DMS79 treated with DMSO at 0.1 percent for 48 hours (cell line): ENCODE data around the gene GMPPA.

Source experiments
- DNase-seq: peaks from one replicate; lab custom pipeline; 2025; lab: John Stamatoyannopoulos, UW

The GMPPA gene

DNA sequence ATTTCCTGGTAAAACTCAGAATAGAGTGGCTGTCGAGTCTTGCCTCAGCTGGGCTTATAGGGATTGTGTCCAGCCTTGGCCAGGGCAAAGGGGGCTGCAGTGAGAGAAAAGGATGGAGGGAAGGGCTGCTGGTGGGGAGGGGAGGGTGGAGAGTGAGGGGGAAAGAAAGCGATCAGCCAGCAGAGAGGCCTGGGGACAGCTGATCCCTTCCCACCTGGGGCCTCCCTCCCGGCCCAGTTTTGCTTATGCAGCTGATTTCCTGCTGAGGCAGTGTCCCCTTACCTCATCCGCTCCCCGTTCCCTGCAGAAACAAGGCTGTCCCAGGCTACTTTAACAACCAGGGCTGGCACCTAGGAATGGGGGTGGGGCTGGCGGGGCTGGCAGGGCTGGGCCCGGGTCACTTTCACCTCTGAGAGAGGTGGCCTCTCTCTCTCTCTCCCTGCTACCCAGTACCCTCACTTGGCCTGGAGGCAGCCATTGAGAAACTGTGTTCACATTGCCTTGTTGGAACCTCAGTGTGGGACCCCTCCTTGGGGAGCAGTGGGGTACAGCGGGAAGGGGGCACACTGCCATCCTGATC is 12.2 kb upstream of the GMPPA start:
- no peak for DNase-seq

GRCh38 chr2:219488149-219488843 is 10.4 kb upstream of the GMPPA start:
- no peak for DNase-seq

- DNase-seq = no peak
These were observed 9.9 kb upstream of the GMPPA start for GRCh38 chr2:219488844-219489194.

GRCh38 chr2:219489315-219489714 is 9.4 kb upstream of the GMPPA start:
- no peak for DNase-seq

GRCh38 chr2:219490186-219490585 is 8.5 kb upstream of the GMPPA start:
- no peak for DNase-seq

- DNase-seq = no peak
These were observed 8.0 kb upstream of the GMPPA start for GRCh38 chr2:219490600-219491130.

GRCh38 chr2:219491278-219491963 is 7.3 kb upstream of the GMPPA start:
- DNase-seq = no peak

- DNase-seq = no peak
These were observed 6.1 kb upstream of the GMPPA start for GRCh38 chr2:219492575-219492974.

- DNase-seq = no peak
These were observed 5.6 kb upstream of the GMPPA start for GRCh38 chr2:219493086-219493485.

GRCh38 chr2:219494952-219495530 is 3.6 kb upstream of the GMPPA start:
- no peak for DNase-seq

GRCh38 chr2:219495531-219496122 is 3.1 kb upstream of the GMPPA start:
- peak; percentile 9 for DNase-seq

DNA sequence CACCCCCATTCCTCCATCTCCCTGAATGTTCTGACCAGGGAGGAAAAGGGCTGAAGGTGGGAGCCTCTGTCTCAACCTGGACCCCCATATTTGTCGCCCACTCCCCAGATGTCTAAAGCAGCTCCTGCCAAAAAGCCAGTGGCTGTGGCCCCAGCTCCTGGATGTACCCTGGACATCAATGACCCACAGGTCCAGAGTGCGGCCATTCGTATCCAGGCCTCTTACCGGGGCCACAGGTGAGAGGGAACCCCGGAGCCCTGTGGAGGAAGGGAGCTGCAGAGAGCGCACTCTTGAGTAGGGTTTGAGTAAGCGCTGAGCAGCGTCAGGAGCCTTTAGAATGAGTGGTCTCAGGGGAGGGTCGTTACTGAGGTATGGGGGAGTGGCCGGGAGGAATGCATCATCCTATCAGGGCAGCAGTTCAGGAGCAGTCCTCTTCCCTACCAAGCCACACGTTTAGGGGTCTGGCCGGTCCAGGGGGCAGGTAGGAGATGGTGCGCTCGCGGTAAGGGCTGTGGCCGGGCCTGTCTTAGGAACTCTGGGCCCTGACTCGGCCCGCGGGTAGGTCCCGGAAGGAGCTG is 2.4 kb upstream of the GMPPA start:
- DNase-seq = peak; percentile 38

GRCh38 chr2:219496825-219497494 is 1.7 kb upstream of the GMPPA start:
- peak; percentile 38 for DNase-seq

DNA sequence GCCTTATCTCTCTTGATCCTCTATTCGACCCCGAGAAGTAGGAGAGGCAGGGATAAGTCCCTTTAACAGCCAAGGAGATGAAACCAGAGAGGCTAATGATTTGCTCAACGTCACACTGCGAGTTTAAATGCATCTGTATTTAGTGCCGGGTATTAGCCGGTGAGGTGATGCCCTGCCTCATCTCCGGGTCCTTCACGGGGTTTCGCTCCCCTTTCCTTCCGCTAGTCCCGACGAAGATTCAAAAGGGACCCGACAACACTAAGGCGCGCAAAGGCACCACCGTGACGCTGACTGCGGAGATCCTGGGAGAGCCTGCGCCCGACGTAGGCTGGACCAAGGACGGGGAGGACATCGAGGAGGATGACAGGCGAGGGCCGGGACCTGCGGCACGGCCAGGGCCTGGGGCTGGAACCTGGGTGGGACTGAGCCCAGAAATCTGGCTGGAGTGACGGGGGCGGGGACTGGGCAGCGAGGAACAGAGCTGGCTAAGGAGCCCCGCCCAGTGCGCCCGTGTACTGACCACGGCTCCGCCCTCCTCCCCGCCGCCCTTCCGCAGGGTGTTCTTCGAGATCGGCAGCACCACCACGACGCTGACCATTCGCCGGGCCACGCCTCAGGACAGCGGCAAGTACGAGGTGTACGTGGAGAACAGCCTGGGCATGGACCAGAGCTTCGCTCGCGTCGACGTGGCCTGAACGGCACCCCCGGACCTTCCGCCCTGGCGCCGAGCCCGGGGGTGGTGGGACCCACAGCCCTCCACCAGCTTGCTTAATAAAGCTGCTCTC is 1.0 kb upstream of the GMPPA start:
- DNase-seq = no peak

GRCh38 chr2:219499058-219499307 is 292 bp downstream of the GMPPA start:
- DNase-seq = no peak

- no peak for DNase-seq
These were observed 864 bp downstream of the GMPPA start for GRCh38 chr2:219499555-219499954.

GRCh38 chr2:219500135-219500534 is 1.4 kb downstream of the GMPPA start:
- DNase-seq = no peak

DNA sequence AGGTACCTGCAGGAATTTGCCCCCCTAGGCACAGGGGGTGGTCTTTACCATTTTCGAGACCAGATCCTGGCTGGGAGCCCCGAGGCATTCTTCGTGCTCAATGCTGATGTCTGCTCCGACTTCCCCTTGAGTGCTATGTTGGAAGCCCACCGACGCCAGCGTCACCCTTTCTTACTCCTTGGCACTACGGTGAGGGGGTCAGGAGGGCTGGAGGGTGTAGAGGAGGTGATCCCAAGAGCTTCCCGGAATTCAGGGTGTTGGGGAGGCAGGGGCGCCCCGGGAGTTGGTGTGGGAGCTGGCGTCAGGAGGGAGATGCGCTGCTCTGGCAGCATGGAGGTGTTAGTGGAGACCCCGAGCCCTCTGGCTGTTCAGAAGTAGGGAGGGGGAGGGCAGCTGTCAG is 3.2 kb downstream of the GMPPA start:
- no peak for DNase-seq

DNA sequence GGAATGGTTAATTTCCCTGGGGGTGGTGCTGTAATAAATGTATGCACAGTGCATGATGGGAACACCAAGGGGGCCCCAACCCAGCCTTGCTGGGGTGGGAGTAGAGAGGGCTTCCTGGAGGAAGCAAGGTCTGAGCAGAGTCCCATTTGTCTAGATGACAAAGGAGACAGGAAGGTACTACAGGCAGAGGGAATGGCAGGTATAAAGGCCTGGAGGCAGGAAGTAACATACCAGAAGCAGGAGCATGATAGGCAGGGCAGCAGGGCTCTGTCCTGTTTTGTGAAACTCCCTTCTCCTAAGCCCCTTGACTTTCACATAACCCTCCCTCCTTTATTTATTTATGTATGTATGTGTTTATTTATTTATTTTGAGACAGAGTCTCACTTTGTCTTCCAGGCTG is 3.9 kb downstream of the GMPPA start:
- DNase-seq = no peak

DNA sequence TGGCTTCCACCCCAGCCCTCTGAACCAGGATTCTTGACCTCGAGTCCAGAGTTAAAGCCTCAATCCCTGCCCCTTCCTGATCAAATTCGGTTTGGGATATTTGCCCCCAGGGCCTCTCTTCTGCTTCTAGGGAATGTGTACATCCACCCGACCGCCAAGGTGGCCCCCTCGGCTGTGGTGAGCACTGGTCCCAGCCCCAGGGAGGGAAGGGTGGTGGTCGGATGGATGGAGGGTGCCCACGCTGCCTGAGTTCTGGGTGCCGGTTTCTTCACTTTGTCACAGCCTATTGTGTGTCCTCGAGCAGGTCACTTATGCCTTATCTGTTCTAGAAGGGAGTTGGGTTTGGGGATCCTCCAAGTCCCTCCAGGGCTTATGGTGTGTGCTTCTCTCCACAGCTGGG is 6.9 kb downstream of the GMPPA start:
- DNase-seq = no peak

DNA sequence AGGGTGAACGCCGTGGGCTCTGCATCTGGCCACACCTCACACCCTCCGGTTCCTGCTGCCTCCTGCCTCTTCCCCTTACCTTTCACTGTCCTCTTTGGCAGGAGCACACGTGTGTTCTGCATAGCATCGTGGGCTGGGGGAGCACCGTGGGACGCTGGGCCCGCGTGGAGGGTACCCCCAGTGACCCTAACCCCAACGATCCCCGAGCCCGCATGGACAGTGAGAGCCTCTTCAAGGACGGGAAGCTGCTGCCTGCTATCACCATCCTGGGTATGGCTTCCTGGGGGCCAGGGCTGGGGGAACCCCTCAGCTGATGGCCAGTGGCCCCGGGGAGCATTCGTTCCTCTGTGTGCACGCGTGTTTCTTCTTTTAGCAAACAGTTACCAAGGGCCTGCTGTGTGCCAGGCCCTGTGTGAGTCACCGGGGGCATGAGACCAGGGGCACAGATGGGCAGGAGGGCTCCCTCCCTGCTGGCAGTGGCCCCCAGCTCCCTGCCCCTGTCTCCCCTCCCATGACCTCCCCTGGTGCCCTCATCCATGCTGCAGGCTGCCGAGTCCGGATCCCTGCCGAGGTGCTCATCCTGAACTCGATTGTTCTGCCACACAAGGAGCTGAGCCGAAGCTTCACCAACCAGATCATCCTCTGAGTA is 7.6 kb downstream of the GMPPA start:
- no peak for DNase-seq
